ENCODE data around the gene EEFSEC.

The EEFSEC gene

GRCh38 chr3:128199110-128199509, 45.8 kb downstream of the EEFSEC start:
- Histone ChIP-seq H3K4me1 (ENCODE audit: control insufficient read depth, insufficient read depth, low read length) (peaks cover 16% of the 10 kb centered on the region), H3K27me3 (ENCODE audit: control insufficient read depth, insufficient read depth, low read length) (no peaks in the 10 kb centered on the region), H3K4me3 (ENCODE audit: low read depth, low read length) (no peak overlapping the region), H3K9me3 (ENCODE audit: control insufficient read depth, insufficient read depth, low read length) (no peaks in the 10 kb centered on the region), H3K27ac (ENCODE audit: low read depth, low read length) (no peak overlapping the region), H3K36me3 (ENCODE audit: control insufficient read depth, insufficient read depth, low read length) (no peaks in the 10 kb centered on the region), H3K9ac (ENCODE audit: low read depth, low read length) (no peak overlapping the region)

DNA sequence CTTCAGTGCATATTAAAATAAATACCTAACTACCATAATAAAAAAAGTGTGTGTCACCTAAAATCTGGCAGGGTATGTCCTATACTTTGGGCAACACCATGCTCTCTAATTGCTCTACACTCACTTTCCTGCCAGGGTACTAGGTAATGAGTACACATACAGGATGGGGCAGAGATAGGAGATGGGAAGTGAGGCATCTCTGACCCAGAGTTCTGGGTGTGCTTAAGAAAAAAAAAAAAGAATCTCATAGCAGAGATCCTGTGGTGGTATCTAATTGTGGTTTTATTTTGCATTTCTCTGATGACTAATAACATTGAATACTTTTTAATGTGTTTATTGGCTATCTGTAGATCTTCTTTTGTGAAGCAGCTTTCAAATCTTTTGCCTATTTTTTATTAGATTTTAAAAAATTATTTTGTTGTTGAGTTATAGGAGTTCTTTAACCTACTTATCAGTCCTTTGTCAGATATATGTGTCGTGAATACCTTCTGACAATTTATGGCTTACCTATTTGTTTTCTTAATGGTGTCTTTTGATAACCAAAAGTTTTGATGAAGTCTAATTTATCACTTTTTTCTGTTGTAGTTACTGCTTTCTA, 48.0 kb downstream of the EEFSEC start:
- no peaks in the 10 kb centered on the region for H3K9me3 ChIP-seq (ENCODE audit: control insufficient read depth, insufficient read depth, low read length)
- H3K4me1 ChIP-seq (ENCODE audit: control insufficient read depth, insufficient read depth, low read length): peaks cover 32% of the 10 kb centered on the region
- no peak overlapping the region for H3K27ac ChIP-seq (ENCODE audit: low read depth, low read length)
- H3K36me3 ChIP-seq (ENCODE audit: control insufficient read depth, insufficient read depth, low read length): no peaks in the 10 kb centered on the region
- H3K4me3 ChIP-seq (ENCODE audit: low read depth, low read length): no peak overlapping the region
- no peak overlapping the region for H3K9ac ChIP-seq (ENCODE audit: low read depth, low read length)
- H3K27me3 ChIP-seq (ENCODE audit: control insufficient read depth, insufficient read depth, low read length): no peaks in the 10 kb centered on the region

DNA sequence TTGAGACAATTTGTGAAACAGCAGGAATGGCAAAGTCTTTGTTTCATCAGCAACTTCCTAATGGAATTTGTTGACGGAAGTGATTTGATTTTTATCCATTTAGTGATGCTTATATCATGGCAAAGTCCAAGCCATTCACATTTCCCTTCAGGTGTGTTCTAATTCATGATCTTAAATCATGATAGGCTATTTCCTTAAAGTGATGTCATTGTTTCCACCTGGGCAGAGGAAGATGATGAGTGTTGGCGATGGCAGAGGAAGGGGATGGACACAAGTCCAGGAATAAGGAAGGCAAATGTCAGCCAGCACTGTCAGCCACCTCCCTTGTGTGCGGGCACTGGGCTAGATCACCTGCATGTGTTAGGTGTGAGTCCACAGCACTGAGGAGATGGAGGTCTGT, 49.9 kb downstream of the EEFSEC start:
- Histone ChIP-seq H3K9ac (ENCODE audit: low read depth, low read length) (no peak overlapping the region), H3K27me3 (ENCODE audit: control insufficient read depth, insufficient read depth, low read length) (no peaks in the 10 kb centered on the region), H3K4me3 (ENCODE audit: low read depth, low read length) (no peak overlapping the region)

GRCh38 chr3:128205558-128206145, 52.4 kb downstream of the EEFSEC start:
- Histone ChIP-seq H3K36me3 (ENCODE audit: control insufficient read depth, insufficient read depth, low read length) (no peaks in the 10 kb centered on the region), H3K27ac (ENCODE audit: low read depth, low read length) (no peak overlapping the region)

More for the DNA sequence above, 49.9 kb downstream of the EEFSEC start:
- H3K4me1 ChIP-seq (ENCODE audit: control insufficient read depth, insufficient read depth, low read length): peaks cover 21% of the 10 kb centered on the region
- H3K27ac ChIP-seq (ENCODE audit: low read depth, low read length): no peak overlapping the region
- no peaks in the 10 kb centered on the region for H3K9me3 ChIP-seq (ENCODE audit: control insufficient read depth, insufficient read depth, low read length)
- no peaks in the 10 kb centered on the region for H3K36me3 ChIP-seq (ENCODE audit: control insufficient read depth, insufficient read depth, low read length)

GRCh38 chr3:128207951-128208350, 54.7 kb downstream of the EEFSEC start:
- no peaks in the 10 kb centered on the region for H3K27me3 ChIP-seq (ENCODE audit: control insufficient read depth, insufficient read depth, low read length)

More at GRCh38 chr3:128205558-128206145, 52.4 kb downstream of the EEFSEC start:
- no peaks in the 10 kb centered on the region for H3K9me3 ChIP-seq (ENCODE audit: control insufficient read depth, insufficient read depth, low read length)
- peaks cover 21% of the 10 kb centered on the region for H3K4me1 ChIP-seq (ENCODE audit: control insufficient read depth, insufficient read depth, low read length)
- no peak overlapping the region for H3K9ac ChIP-seq (ENCODE audit: low read depth, low read length)
- no peak overlapping the region for H3K4me3 ChIP-seq (ENCODE audit: low read depth, low read length)
- no peaks in the 10 kb centered on the region for H3K27me3 ChIP-seq (ENCODE audit: control insufficient read depth, insufficient read depth, low read length)

DNA sequence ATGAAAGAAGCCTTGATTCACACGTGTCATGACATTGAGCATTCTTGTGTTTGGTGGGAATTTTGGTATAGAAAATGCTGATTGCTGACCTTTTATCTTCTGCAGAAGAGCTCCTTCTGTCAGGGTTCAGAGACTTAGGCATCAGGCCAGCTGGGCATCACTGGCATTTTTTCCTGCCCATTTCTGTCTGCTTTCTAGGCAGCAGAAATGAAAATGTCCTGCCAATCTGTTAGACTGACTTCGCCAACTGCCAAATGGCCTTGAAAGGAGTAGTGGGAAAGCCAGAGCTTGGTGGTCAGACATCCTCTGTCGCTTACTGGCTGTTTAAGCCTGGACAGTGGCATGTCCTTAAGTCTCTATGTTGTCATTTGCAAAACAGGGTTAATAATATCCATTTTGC, 57.4 kb downstream of the EEFSEC start:
- Histone ChIP-seq H3K9ac (ENCODE audit: low read depth, low read length) (no peak overlapping the region), H3K27ac (ENCODE audit: low read depth, low read length) (no peak overlapping the region), H3K36me3 (ENCODE audit: control insufficient read depth, insufficient read depth, low read length) (no peaks in the 10 kb centered on the region), H3K4me1 (ENCODE audit: control insufficient read depth, insufficient read depth, low read length) (peaks cover 12% of the 10 kb centered on the region), H3K4me3 (ENCODE audit: low read depth, low read length) (no peak overlapping the region), H3K27me3 (ENCODE audit: control insufficient read depth, insufficient read depth, low read length) (0 out of 2 replicates have a peak, but pooled peaks cover 3% of the 10 kb centered on the region), H3K9me3 (ENCODE audit: control insufficient read depth, insufficient read depth, low read length) (no peaks in the 10 kb centered on the region)

More at GRCh38 chr3:128207951-128208350, 54.7 kb downstream of the EEFSEC start:
- Histone ChIP-seq H3K4me3 (ENCODE audit: low read depth, low read length) (no peak overlapping the region), H3K36me3 (ENCODE audit: control insufficient read depth, insufficient read depth, low read length) (no peaks in the 10 kb centered on the region), H3K9me3 (ENCODE audit: control insufficient read depth, insufficient read depth, low read length) (no peaks in the 10 kb centered on the region), H3K4me1 (ENCODE audit: control insufficient read depth, insufficient read depth, low read length) (peaks cover 21% of the 10 kb centered on the region), H3K27ac (ENCODE audit: low read depth, low read length) (no peak overlapping the region), H3K9ac (ENCODE audit: low read depth, low read length) (no peak overlapping the region)

- no peak overlapping the region for H3K4me3 ChIP-seq (ENCODE audit: low read depth, low read length)
- H3K4me1 ChIP-seq (ENCODE audit: control insufficient read depth, insufficient read depth, low read length): peaks cover 11% of the 10 kb centered on the region; the same call in 1 of the 2 replicates
- 0 out of 2 replicates have a peak, but pooled peaks cover 3% of the 10 kb centered on the region for H3K27me3 ChIP-seq (ENCODE audit: control insufficient read depth, insufficient read depth, low read length)
- no peak overlapping the region for H3K27ac ChIP-seq (ENCODE audit: low read depth, low read length)
- H3K36me3 ChIP-seq (ENCODE audit: control insufficient read depth, insufficient read depth, low read length): no peaks in the 10 kb centered on the region
- H3K9ac ChIP-seq (ENCODE audit: low read depth, low read length): no peak overlapping the region
- H3K9me3 ChIP-seq (ENCODE audit: control insufficient read depth, insufficient read depth, low read length): no peaks in the 10 kb centered on the region
These were observed 60.8 kb downstream of the EEFSEC start for GRCh38 chr3:128214056-128214455.

GRCh38 chr3:128215290-128215689, 62.0 kb downstream of the EEFSEC start:
- Histone ChIP-seq H3K36me3 (ENCODE audit: control insufficient read depth, insufficient read depth, low read length) (no peaks in the 10 kb centered on the region), H3K27ac (ENCODE audit: low read depth, low read length) (no peak overlapping the region), H3K27me3 (ENCODE audit: control insufficient read depth, insufficient read depth, low read length) (0 out of 2 replicates have a peak, but pooled peaks cover 3% of the 10 kb centered on the region), H3K9me3 (ENCODE audit: control insufficient read depth, insufficient read depth, low read length) (no peaks in the 10 kb centered on the region), H3K4me3 (ENCODE audit: low read depth, low read length) (no peak overlapping the region), H3K9ac (ENCODE audit: low read depth, low read length) (no peak overlapping the region), H3K4me1 (ENCODE audit: control insufficient read depth, insufficient read depth, low read length) (peaks cover 6% of the 10 kb centered on the region; the same call in 1 of the 2 replicates)

DNA sequence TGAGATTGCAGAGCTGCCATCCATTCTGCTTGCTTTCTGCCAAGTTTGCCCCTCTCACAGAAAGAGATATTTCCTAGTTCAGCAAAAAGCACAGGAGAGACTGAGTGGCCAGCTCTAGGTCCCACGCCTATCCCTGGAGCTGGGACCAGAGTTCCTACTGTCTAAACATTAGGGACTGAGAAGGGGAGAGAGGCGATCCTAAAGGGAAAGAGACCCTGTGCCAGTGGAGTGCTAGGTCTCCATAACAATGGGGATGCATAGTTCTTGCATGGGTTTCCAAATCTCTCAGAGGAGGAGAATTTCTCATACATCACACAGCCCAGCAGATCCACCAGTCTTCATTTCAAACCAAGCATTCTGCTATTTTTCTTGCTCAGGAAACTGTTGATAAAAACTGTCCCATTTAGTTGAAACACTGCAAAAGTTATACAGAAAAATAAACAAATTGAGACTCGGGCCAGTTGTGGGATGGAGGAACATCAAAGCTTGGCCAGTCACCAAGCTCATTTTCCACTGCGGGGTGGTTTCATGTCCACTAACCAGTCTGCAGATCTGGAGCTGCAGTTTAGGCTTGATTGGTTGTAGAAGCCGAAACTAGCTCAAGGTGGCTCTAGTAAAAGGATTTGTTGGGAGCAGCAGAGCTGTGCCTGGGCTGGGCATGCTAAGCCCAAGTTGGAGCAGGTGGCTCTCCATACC, 62.7 kb downstream of the EEFSEC start:
- H3K4me1 ChIP-seq (ENCODE audit: control insufficient read depth, insufficient read depth, low read length): peaks cover 6% of the 10 kb centered on the region; the same call in 1 of the 2 replicates
- H3K36me3 ChIP-seq (ENCODE audit: control insufficient read depth, insufficient read depth, low read length): no peaks in the 10 kb centered on the region
- no peak overlapping the region for H3K27ac ChIP-seq (ENCODE audit: low read depth, low read length)
- 0 out of 2 replicates have a peak, but pooled peaks cover 3% of the 10 kb centered on the region for H3K27me3 ChIP-seq (ENCODE audit: control insufficient read depth, insufficient read depth, low read length)
- H3K9me3 ChIP-seq (ENCODE audit: control insufficient read depth, insufficient read depth, low read length): no peaks in the 10 kb centered on the region
- H3K4me3 ChIP-seq (ENCODE audit: low read depth, low read length): no peak overlapping the region
- no peak overlapping the region for H3K9ac ChIP-seq (ENCODE audit: low read depth, low read length)

DNA sequence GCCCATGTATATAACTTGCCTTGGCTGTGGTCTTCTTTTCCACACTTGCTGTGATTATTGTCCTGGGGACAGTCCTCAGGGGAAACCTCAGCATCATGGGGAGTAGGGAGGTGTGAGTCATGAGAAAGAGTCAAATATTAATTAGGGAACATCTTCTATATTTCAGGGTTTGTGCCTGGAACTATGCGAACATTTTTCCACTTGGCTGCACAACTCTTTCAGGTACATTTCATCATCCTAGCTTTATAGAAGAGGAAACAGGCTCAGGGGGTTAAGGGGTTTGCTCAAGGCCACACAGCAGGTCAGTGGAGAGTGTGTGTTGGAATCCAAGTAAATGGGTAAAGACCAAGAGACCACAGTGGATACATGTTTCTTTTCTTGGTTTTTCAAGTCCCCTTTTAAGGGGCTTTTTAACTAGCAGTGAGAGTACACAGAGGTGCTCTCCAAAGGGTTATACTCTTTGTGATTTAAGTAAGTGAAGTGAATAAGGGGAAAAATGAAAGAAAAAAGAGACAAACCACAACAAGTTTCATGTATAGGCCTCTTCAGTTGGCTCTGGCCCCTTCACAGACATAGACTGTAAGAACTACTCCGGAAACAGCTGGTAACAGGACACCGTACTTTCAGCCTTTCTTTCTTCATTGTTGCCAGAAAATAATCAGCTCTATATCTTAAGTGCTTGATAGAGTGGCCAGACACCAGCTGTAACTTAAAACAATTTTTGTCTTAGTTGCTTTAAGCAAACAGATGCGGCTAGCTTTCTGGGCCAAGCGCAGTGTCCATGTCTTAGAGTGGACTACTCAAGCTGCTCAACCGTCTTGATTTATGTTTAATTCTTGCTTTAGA, 64.6 kb downstream of the EEFSEC start:
- H3K4me3 ChIP-seq (ENCODE audit: low read depth, low read length): no peak overlapping the region
- H3K9ac ChIP-seq (ENCODE audit: low read depth, low read length): no peak overlapping the region

More for the DNA sequence above, 64.6 kb downstream of the EEFSEC start:
- no peak overlapping the region for H3K27ac ChIP-seq (ENCODE audit: low read depth, low read length)
- H3K27me3 ChIP-seq (ENCODE audit: control insufficient read depth, insufficient read depth, low read length): 0 out of 2 replicates have a peak, but pooled peaks cover 3% of the 10 kb centered on the region
- peaks cover 8% of the 10 kb centered on the region for H3K9me3 ChIP-seq (ENCODE audit: control insufficient read depth, insufficient read depth, low read length)
- no peaks in the 10 kb centered on the region for H3K36me3 ChIP-seq (ENCODE audit: control insufficient read depth, insufficient read depth, low read length)
- H3K4me1 ChIP-seq (ENCODE audit: control insufficient read depth, insufficient read depth, low read length): peaks cover 6% of the 10 kb centered on the region; the same call in 1 of the 2 replicates

Data from HUES48 (cell line).